SKM-1 treated with dmso at 0.1 percent for 144 hours (cell line): ENCODE measurements around the gene OVAAL.
"Not testable (repeated sequence)": the region's sequence is repeated elsewhere in the genome, so short reads cannot be mapped to it uniquely, and the experiment has no call there.

ENCODE experiments used
- DNase-seq: peaks from one replicate; lab custom pipeline; 2025; ENCODE audit not compliant: unreplicated experiment; lab: John Stamatoyannopoulos, UW

Gene OVAAL

DNA sequence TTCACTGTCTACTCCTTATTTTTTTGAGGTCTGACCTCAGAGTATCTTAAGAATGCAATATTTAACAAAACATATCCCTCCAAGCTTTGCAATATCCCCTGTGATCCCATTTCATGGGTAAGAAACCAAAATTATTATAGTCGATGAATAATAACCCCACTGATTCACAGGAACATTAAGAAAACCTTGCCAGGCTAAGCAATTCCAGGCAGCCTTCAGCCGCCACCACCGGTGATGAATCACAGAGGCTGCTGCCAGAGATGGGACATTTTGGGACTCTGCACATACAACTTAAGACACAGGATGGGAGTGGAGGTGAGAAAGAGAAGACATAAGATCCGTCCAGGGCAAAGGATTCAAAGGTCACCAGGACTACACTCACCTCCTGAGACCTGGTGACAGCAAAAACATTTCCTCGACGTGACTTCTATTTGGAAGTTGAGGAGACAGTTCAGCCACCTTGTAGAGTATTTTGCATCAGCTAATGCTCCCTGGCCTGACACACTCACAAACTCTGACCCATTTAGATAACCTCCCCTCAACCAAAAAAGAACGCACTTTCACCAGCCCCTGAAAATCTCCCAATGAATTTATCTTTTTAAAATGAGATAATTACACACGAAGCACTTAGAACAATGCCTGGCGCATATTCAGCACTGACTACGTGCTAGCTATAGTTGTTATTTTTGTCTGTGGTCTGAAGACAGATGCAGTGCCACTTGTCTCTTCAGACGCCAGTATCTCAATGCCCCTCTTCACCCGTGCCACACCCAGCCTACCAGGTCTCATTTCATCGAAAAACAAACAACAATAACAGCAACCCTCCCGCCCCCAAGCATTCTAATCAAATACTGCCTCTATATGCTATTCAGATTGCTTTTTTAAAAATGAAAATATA, 17.8 kb upstream of the OVAAL start:
- DNase-seq = no peak

DNA sequence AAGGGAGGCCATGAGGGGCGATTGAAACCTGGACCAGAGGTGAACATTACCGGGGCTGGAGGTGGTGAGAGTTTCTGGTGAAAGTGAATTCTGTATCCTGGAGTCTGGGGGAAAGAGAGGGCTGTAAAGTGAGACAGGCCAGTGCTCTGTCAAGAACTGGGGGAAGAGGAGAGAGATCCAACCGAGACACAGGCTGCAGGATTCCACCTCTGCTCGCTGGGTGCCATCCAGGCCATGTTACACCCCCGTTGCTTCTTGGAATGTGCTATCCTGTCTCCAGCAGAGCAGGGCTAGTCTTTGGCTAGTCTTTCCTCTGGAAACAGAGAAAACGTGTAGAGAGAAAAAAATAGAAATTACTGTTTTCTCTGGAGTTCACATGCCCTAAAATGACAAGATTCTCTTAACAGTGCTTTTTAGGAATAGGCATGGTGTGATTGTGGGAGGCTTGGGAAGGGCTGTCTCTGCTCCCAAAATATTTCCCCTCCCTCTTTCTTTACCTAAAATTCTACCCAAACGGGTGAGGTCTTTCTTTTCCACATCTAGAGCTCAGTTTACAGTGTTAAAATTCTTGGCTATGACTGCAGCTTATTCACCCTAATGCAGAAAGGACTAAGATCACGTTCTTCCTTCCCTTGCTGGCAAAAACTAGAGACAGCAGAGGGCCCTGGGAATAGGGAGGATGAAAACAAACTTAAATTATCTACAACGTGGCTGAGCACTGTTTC, 16.5 kb upstream of the OVAAL start:
- DNase-seq = no peak

DNA sequence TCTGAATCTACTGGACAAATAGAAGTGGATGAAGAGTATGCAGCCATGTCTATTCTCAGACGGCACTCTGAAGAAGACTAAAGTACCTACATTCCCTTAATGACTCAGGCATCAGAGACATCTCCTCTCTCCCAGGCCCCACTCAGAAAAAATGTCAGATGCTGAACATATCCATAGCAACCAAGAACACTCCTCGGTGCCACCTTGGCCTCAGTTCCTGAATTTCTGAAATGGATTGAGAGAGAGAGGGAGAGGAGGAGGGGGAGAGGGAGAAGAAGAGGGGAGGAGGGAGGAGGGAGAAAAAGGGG, 16.0 kb upstream of the OVAAL start:
- DNase-seq = no peak

DNA sequence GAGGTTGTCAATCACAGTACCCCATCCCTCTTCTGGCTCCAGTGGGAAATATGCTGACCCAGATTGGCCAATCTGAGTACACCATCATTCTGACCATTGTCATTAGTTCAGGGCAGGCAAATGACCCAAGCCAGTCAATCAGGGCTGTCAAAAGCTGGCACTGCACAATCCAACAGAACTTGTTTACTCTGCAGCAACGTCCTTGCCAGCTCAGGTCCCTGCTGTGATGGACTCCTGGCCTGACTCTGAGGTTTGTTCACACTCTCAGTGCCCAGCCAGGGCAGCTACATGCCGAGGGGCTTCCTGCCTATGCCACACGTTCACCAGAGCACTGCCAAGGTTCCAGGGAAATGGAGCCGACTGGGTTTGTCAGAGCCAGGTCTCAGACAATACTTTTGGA, 14.7 kb upstream of the OVAAL start:
- no peak for DNase-seq

DNA sequence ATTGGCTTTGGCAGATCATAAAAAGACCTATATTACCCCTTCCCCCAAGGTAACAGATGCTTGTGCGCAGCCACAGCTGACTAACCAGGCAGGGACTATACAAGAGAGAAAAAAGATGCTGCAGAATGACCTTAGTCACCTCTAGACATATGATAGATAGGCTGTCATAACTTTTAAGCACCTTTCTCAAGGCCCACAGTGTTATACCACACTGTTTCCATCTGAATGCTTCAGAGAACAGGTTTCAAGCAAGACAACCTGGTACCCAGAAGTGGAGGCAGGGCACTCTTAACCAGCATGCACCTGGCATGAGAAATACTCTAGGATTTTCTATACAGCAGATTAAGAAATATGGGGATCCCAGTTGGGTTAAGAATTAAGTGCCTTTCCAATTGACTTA, 12.8 kb upstream of the OVAAL start:
- DNase-seq = no peak

DNA sequence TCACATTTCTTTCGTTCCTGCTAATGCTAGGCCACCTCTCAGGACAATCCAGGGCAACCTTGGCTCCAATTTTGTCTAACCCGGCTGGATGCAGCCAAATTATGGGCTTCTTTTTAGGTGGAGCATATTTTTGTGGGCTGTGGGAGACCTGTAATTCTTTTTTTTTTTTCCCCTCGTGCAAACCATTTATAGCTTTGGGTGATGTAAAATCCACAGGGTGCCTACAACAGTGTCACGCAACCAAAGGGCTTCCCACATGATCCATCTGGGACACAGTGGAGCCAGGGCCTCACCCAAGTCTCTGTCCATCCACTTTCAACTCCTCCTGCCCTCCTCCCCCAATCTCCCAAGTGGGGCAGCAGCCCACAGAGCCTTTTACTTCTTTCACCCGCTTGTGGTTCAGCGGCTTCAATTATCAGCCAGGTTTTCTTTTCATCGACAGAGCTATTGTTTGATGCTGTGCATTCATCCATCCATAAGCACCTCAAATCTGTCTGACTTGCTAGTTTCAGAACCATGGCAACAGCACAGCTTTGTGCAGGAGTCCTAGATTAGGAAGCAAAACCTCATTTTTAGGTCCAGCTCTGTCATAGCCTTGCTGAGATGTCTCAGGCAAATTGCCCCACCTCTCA, 10.0 kb upstream of the OVAAL start:
- DNase-seq = no peak

DNA sequence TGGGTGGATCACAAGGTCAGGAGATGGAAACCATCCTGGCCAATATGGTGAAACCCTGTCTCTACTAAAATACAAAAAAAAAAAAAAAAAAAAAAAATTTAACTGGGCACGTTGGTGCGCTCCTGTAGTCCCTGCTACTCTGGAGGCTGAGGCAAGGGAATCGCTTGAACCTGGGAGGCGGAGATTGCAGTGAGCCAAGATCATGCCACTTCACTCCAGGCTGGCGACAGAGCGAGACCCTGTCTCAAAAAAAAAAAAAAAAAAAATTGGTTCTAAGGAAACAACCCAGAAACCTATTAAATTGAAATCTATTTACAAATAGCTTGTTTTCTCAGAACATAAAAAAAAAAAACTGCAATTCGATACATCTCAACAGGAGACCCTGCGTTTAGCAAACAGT, 9.0 kb upstream of the OVAAL start:
- DNase-seq = not testable (repeated sequence)

DNA sequence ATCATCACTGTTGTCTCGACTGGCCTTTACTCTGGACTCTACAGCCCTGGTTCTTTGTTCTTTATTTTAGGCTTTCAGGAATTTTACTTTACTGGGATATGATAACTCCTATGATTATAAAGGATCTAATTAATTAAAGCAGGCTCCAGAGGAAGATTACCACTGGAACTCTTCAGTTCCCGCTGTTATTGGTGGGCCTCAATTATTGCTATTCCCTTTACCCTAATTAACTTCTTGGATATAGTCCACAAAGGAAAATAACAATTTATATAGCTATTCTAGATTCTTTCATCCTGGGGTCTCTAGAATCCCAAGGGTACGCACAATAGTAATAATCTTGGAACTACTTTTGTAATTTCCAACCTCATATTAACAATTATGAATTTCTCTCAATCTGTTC, 8.5 kb upstream of the OVAAL start:
- DNase-seq = no peak

DNA sequence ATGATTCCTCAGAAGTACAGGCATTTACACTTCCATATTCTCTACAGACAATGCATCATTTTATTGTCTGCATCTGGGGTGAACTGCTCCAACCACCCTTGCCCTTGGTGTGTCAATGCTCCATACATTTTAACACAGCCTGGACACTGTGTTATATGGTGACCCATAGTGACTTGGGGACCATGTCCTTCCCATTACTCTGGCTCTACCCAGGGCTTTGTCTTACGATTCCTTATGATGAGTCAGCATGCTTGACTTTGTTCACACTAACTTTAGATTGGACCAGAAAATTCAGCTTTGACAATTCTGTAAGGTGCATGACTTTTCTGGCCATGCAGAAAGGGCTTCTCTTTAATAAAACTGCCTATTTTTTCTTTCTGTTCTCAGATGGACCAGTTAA, 6.8 kb upstream of the OVAAL start:
- no peak for DNase-seq

DNA sequence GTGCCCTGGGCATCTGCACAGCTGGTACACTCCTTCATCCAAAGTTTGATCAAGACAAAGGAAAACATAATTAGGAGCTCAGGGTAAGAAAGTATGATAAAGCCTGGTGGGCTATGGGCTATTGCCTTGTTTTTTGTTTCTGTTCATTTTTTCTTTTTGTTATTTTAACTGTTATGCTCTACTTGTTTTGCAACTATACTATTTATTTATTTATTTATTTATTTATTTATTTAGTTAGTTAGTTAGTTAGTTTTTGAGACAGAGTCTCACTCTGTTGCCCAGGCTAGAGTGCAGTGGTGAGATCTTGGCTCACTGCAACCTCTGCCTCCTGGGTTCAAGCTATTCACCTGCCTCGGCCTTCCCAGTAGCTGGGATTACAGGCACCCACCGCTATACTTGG, 5.7 kb upstream of the OVAAL start:
- DNase-seq = not testable (repeated sequence)

DNA sequence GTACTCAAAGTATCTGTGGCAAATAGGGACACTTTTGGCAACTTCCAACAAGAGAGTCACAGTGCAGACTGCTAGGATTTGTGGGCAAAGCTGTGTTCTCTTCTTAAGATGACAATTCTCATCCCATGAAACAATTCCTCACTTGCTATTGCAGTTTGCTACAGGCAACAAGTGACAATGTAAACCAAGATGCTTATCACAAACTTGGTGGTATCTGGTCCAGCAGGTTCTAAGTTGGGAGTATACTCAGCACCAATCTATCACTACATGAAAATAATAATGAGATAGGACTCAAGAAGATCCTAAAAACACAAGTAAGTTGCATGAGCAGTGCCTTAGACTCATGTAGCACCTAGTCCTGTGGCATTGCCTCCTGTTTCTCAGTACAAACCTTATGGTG, 3.4 kb upstream of the OVAAL start:
- DNase-seq = no peak

DNA sequence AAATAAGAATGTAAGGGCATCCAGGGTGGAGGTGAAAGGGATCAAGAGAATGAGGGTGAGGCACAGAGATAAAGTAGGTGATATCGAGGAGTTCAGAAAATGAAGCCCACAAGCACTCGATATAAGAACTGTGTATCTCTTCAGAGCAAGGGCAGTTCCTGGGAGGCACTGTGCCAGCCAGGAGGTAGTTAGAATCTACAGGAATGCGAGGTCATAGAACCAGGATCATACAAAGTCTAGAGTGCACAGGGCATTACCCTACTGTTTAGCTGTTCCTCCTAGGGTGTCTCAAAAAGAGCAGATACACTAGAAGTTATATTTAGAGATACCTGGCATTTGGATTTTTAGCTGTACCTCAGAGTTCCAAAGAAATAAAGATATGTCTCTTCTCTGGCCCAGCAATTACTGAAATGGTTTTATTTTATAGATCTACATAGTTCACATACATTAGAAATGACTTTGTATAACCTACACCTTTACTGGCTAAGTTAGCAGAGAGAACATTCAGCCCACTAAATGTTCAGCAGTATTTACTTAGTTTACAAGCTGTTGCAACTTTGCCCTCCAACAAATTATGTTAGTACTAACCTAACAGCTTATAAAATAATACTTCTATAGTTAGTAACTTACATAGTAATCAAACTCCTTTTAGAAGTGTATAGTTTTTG, 1.6 kb downstream of the OVAAL start:
- no peak for DNase-seq

DNA sequence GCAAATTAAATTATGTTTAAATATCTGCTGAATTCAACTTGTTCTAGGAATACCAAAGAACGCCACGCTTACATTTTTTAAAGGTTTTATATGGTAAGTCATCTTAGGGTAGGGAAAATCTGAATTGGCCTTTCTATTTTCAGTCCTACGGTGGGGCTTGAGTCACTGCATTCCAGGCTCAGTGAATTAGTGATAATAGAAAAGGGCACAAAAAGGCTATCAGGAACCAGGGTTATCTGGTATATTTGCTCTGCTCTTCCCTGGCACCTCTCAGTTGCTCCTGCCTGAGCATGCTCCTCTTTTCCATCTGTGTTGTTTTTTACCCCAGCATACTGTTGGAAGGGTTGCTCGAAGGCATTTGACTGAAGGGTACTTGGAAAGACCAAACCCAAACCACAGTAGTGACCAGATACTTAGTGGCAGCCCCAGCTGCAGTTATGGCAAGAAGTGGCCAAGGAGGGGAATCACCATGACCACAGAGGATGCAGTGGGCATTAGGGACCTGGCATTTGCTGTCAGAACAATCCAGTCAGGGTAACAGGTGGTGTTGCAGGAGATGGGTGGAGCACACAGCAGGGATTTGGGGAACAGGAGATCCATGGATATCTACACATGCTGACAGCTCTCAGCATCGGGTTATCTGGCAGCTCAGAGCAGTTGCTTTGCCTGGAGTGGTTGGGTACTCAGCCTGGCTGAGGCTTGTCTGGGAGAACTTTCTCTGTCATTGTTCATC, 2.3 kb downstream of the OVAAL start:
- DNase-seq = no peak

DNA sequence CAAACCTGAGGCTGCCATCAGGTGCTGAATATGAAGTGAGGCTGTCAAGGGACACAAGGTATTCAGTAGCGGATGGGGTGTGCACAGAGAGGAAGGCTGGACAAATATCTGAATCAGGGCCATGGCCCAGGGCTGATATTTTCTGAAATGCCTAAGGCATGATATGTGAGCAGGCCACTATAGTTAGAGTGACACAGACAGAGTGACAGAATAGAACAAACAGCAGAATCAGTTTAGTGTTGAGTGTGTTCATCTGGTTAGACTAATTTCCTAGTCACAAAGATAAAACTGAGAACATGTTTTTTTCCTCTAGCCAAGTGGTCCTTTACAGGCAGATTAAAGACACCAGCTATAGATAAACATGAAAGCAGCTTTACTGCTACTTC, 3.9 kb downstream of the OVAAL start:
- no peak for DNase-seq

DNA sequence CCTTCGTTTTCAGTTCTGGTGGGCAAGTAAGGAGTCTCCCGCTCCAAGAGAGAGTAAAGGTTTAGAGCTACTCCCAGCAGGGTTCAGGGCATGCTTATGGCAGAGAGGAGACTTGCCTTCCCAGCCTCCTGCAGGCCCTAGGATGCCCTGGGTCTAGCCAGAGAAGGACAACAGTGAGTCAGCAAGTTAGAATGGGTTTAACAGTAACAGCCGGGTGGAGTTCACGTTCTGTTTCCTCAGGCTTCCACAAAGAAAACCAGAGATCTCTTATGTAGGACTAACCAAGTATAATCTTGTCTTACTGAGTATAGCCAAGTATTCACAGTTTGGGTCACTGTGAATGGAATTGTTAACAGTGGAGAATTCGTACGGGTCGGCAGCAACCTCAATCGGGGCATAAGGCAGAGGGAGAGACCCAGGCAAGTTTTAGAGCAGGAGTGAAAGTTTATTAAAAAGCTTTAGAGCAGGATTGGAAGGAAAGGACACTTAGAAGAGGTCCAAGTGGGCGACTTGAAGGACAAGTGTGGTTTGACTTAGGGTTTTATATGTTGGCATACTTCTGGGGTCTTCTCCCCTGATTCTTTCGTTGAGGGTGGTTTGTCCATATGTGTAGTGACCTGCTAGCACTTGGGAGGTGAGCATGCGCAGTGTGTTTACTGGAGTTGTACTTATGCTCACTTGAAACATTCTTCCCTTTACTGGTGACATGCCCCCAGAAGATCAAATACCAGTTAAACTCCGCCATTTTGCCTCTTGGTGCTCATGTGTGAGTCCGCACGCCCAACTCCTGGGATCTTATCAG, 4.5 kb downstream of the OVAAL start:
- no peak for DNase-seq

DNA sequence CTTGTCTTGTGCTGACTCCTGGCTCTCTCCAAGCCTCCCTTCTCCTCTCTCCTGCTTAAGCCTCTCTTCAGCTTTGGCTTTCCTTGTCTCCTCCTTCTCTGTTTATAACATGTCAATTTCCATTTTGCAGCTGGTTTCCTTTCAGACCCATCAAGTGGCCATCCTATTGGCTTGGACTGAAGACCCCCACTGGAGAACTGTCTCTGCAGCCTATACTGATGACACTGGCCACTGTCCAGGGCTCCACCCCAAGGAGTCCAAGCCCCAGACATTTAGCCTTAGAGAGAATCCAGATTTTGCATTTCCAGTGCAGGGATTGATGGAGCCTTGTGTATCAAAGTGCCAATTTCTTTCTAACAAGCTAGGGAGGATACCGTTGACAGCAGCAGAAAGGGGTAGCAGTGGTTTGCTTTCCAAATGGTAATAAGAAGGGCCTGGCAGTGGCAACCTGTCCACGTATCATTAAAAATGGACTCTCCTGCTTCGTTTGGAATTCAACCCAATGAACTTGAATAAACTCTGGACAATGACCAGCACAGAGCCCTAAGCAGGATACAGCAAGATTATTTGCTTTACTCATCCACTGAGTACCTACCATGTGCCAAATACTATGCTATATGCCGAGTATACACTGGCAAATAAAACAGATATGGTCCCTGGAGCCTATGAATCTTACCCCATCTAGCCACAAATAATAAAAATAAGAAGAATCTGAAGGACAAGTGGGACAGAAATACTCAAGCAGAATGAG, 6.5 kb downstream of the OVAAL start:
- no peak for DNase-seq

DNA sequence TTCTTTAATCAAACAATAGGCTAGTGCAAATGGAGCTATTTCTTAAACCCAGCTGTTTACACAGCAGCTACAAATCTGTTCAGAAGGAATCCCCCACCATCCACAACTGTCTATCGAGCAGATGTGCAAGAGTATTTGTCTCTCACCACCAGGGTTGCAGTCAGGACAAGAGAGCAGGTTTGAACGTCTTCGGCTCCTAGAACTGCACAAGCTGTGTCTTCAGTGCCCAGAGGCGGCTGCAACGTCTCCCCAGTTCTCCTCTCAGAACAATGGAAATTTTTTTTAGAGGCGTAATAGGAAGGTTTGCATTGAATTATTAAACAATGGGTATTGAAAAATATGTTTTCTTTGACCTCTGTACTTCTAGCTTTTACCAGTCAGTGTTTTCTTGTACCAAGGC, 7.3 kb downstream of the OVAAL start:
- DNase-seq = no peak

DNA sequence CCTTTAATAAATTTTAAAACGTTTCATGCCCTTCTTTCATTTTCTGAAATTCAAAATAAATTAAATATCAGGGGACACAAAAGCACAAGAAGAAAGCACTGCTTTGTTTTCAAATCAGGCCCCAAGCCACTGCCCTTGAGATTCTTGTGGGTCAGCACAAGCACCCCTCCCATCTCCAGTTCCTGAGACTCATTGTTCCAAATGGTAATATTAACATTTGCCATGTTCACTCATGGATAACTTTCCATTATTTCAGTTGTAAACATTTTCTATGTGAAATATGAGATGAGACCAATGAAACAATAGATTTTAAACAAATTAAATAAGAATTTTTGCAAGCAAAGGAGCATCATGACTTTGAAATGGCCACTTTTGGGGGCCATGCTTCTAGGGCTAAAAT, 7.7 kb downstream of the OVAAL start:
- no peak for DNase-seq

DNA sequence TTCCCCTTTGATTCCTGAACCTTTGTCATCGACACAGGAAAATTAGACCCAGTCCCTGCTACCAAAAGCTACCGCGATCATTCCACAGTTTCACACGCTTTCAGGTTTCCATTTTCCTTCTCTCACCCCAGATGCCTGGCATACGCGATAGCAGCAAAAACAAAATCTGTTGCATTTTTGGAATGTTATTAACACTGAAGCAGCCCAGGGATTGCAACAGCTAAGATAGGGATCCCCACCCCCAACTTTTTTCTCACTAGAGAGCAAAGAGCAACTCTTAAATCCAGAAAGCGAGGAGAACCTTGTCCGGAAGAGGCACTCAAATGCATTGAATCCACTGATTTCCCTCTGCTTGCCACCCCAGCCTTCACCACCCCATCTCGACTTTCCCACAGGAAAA, 8.9 kb downstream of the OVAAL start:
- DNase-seq = no peak

DNA sequence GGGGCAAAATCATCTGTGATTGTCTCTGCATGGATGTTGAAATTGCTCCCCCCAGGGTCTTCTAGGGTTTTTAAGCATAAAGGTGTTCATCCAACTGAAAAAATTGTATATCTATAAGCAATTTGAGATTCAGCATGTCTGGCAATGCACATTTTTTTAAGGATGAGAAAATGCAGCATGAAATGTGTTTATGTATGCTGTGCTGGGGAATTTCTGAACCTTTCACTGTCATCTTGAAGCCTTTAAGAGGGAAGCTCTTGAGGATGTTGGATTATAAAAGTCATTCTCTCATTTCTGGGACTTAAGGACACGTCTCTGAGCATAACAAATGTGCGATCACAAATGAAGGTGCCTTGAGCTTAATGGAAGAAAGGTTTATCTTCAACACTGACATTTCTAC, 9.4 kb downstream of the OVAAL start:
- no peak for DNase-seq
